ENCODE data around the gene DAPK1. TPM values are rescaled to one million over a fixed set of nuclear protein-coding genes. Genes with fewer than 3 reads are reported as not detected.

Gene DAPK1
- total and polyA plus RNA-seq, 10 of the 15 experiments (the other 5 are each of a cell fraction or from before 2014, with no cell fraction given) = 8.2 to 94.7 (median 51.6) TPM

- TF ChIP-seq KAT2A (conservative IDR thresholded peaks at IDR 0.05; ENCODE audit: control insufficient read depth, low read depth, low read length) = no peak
- no peak for TF ChIP-seq KLF5 (IDR thresholded peaks at IDR 0.05; ENCODE audit: partially characterized antibody)
- no peak for TF ChIP-seq YBX1 (IDR thresholded peaks at IDR 0.05)
- no peak for TF ChIP-seq NFXL1 (IDR thresholded peaks at IDR 0.05; ENCODE audit: borderline replicate concordance)
- TF ChIP-seq MAX (IDR thresholded peaks at IDR 0.05; ENCODE audit: low read depth, low read length) = no peak
- TF ChIP-seq ETV6 (conservative IDR thresholded peaks at IDR 0.05 in 1 of 2, IDR thresholded peaks at IDR 0.05 in 1 of 2; ENCODE audit: borderline replicate concordance in 1 of 2, low read depth in 1 of 2) = no peak
- no peak for TF ChIP-seq RELB (IDR thresholded peaks at IDR 0.05; ENCODE audit: low read depth)
- TF ChIP-seq FOS (IDR thresholded peaks at IDR 0.05; ENCODE audit: borderline replicate concordance, extremely low read depth, insufficient read length) = no peak
- TF ChIP-seq RAD51 (IDR thresholded peaks at IDR 0.05) = no peak
- TF ChIP-seq CUX1 (IDR thresholded peaks at IDR 0.05; ENCODE audit: insufficient replicate concordance, low read depth, low read length) = no peak
- TF ChIP-seq MEF2B (IDR thresholded peaks at IDR 0.05; ENCODE audit: partially characterized antibody, poor library complexity, severe bottlenecking) = no peak
Observed at GRCh38 chr9:87594194-87594593, 96.5 kb downstream of the DAPK1 start (continued).
